Measurements from ENCODE around the gene ROBO1. TPM values are rescaled to one million over a fixed set of nuclear protein-coding genes. Genes with fewer than 3 reads are reported as not detected.

Gene ROBO1
- total RNA-seq, 2 experiments from 2014 or later: 0.36 to 0.69 TPM

- Histone ChIP-seq H3K4me3 (ENCODE audit: low read length) (no peak overlapping the region), H3K9me3 (ENCODE audit: control insufficient read depth in 1 of 2, insufficient read depth in 1 of 2, low read length in 2 of 2) (peaks cover 0 to 4% of the 10 kb centered on the region in 2 experiments), H3K4me1 (ENCODE audit: insufficient read depth, low read length) (no peaks in the 10 kb centered on the region), H3K36me3 (ENCODE audit: insufficient read depth, low read length) (no peaks in the 10 kb centered on the region), H3K27ac (ENCODE audit: low read depth in 1 of 2, low read length in 2 of 2) (no peak overlapping the region), H3K27me3 (ENCODE audit: control insufficient read depth in 1 of 2, insufficient read depth in 2 of 2, low read length in 2 of 2) (no peaks in the 10 kb centered on the region)
- ChIA-PET POLR2A (no interaction called here), CTCF (no interaction called here)
- ATAC-seq (ENCODE audit: poor library complexity): no peak
- no peaks in the 10 kb centered on the region for H3K36me3 Mint-ChIP-seq (ENCODE audit: low read depth)
- DNase-seq: no peak
- TF ChIP-seq CTCF (IDR thresholded peaks at IDR 0.05): no peak
- no peak overlapping the region for H3K27ac Mint-ChIP-seq
- no peak overlapping the region for H3K4me3 Mint-ChIP-seq
- H3K4me1 Mint-ChIP-seq (ENCODE audit: low read depth): no peaks in the 10 kb centered on the region
- H3K27me3 Mint-ChIP-seq: no peaks in the 10 kb centered on the region
- peaks cover 3% of the 10 kb centered on the region for H3K9me3 Mint-ChIP-seq
- intact Hi-C loops (cut with DNase I, micrococcal nuclease): no loop called here
Measured at GRCh38 chr3:78749056-78749455, 1018.7 kb downstream of the ROBO1 start.

- ChIA-PET CTCF (no interaction called here), POLR2A (no interaction called here)
- Histone ChIP-seq H3K4me3 (ENCODE audit: low read length) (no peak overlapping the region), H3K9me3 (ENCODE audit: control insufficient read depth in 1 of 2, insufficient read depth in 1 of 2, low read length in 2 of 2) (peaks cover 0 to 4% of the 10 kb centered on the region in 2 experiments), H3K27ac (ENCODE audit: low read depth in 1 of 2, low read length in 2 of 2) (no peak overlapping the region), H3K4me1 (ENCODE audit: insufficient read depth, low read length) (no peaks in the 10 kb centered on the region), H3K36me3 (ENCODE audit: insufficient read depth, low read length) (no peaks in the 10 kb centered on the region), H3K27me3 (ENCODE audit: control insufficient read depth in 1 of 2, insufficient read depth in 2 of 2, low read length in 2 of 2) (no peaks in the 10 kb centered on the region)
- Mint-ChIP-seq H3K4me3 (no peak overlapping the region), H3K27me3 (no peaks in the 10 kb centered on the region), H3K36me3 (ENCODE audit: low read depth) (no peaks in the 10 kb centered on the region), H3K9me3 (peaks cover 8% of the 10 kb centered on the region), H3K4me1 (ENCODE audit: low read depth) (no peaks in the 10 kb centered on the region), H3K27ac (no peak overlapping the region)
- TF ChIP-seq CTCF (IDR thresholded peaks at IDR 0.05): no peak
- DNase-seq (no peak), ATAC-seq (ENCODE audit: poor library complexity) (no peak)
- intact Hi-C loops (cut with DNase I, micrococcal nuclease): no loop called here
Measured at GRCh38 chr3:78745847-78746246, 1022.0 kb downstream of the ROBO1 start.

GRCh38 chr3:78742491-78742890, 1025.3 kb downstream of the ROBO1 start:
- Histone ChIP-seq H3K27ac (ENCODE audit: low read depth in 1 of 2, low read length in 2 of 2) (no peak overlapping the region), H3K4me1 (ENCODE audit: insufficient read depth, low read length) (no peaks in the 10 kb centered on the region), H3K36me3 (ENCODE audit: insufficient read depth, low read length) (no peaks in the 10 kb centered on the region), H3K9me3 (ENCODE audit: control insufficient read depth in 1 of 2, insufficient read depth in 1 of 2, low read length in 2 of 2) (peaks cover 0 to 3% of the 10 kb centered on the region in 2 experiments), H3K4me3 (ENCODE audit: low read length) (no peak overlapping the region), H3K27me3 (ENCODE audit: control insufficient read depth in 1 of 2, insufficient read depth in 2 of 2, low read length in 2 of 2) (no peaks in the 10 kb centered on the region)
- Mint-ChIP-seq H3K27ac (no peak overlapping the region), H3K27me3 (no peaks in the 10 kb centered on the region), H3K4me3 (no peak overlapping the region), H3K9me3 (peaks cover 10% of the 10 kb centered on the region), H3K4me1 (ENCODE audit: low read depth) (no peaks in the 10 kb centered on the region), H3K36me3 (ENCODE audit: low read depth) (no peaks in the 10 kb centered on the region)
- TF ChIP-seq CTCF (IDR thresholded peaks at IDR 0.05): no peak
- ChIA-PET POLR2A (no interaction called here), CTCF (interaction anchor here (0.9 kb wide), 1 partner anchor 33 kb away, joined by 3 read pairs; no protein-coding TSS in a partner anchor)
- DNase-seq: no peak
- ATAC-seq (ENCODE audit: poor library complexity): no peak
- intact Hi-C loops (cut with DNase I, micrococcal nuclease): no loop called here

Measured in CD4-positive, alpha-beta T cell (primary cell).